Activated T-cell treated with anti-CD3 and anti-CD28 coated beads, Interleukin-2, amount 50 U/mL, for 72 hours (primary cell): Measurements from ENCODE around the gene MGAT5. TPM values are rescaled to one million over a fixed set of nuclear protein-coding genes. Genes with fewer than 3 reads are reported as not detected.

Experiments
- ATAC-seq, 2 donors: fragments of 150-1000 bp; cut with Tn5 transposase; replicated peaks in 1 of 2; 2 replicates each; pipeline ENCODE4 v1.10.0; 2021; ENCODE audit warnings: moderate library complexity in 2 of 2, mild to moderate bottlenecking in 1 of 2
- DNase-seq, 2 donors: peaks; one replicate each; pipeline ENCODE4 v3.0.0; 2021 to 2022; ENCODE audit warnings: mixed read lengths in 1 of 2
- H3K27ac Mint-ChIP-seq: one replicate; pipeline ENCODE4 v1.8.0; 2022; ENCODE audit warnings: mild to moderate bottlenecking, moderate library complexity, mixed read lengths
- H3K27me3 Mint-ChIP-seq: one replicate; pipeline ENCODE4 v1.8.0; 2022; ENCODE audit warnings: low read depth, mixed read lengths
- H3K36me3 Mint-ChIP-seq, 2 donors: one replicate each; pipeline ENCODE4 v1.8.0; 2022; ENCODE audit warnings: mixed read lengths in 2 of 2, mild to moderate bottlenecking in 1 of 2; ENCODE audit not compliant: insufficient read depth in 2 of 2
- H3K4me1 Mint-ChIP-seq: one replicate; pipeline ENCODE4 v1.8.0; 2022; ENCODE audit warnings: low read depth, mixed read lengths
- H3K4me3 Mint-ChIP-seq, 2 donors: one replicate each; pipeline ENCODE4 v1.8.0; 2022; ENCODE audit warnings: mild to moderate bottlenecking in 2 of 2, mixed read lengths in 2 of 2, moderate library complexity in 2 of 2
- H3K9me3 Mint-ChIP-seq, 2 donors: one replicate each; pipeline ENCODE4 v1.8.0; 2022; ENCODE audit warnings: mixed read lengths in 2 of 2
- total RNA-seq, 2 donors: library from RNA; stranded (reverse); gene quantifications; one replicate each; pipeline ENCODE4 v1.2.3, GENCODE V29; 2022

MGAT5 gene
- total RNA-seq, 2 donors from 2014 or later, result 10.9 to 16.2 TPM

- Mint-ChIP-seq H3K27ac (no peak overlapping the region), H3K4me3 (no peak overlapping the region), H3K36me3 (no peaks in the 10 kb centered on the region), H3K9me3 (peaks cover 0 to 2% of the 10 kb centered on the region in 2 donors), H3K27me3 (peaks cover 11% of the 10 kb centered on the region), H3K4me1 (no peaks in the 10 kb centered on the region)
- ATAC-seq (no peak), DNase-seq (no peak)
Measured at GRCh38 chr2:134501476-134502091, 247.7 kb downstream of the MGAT5 start.

DNA sequence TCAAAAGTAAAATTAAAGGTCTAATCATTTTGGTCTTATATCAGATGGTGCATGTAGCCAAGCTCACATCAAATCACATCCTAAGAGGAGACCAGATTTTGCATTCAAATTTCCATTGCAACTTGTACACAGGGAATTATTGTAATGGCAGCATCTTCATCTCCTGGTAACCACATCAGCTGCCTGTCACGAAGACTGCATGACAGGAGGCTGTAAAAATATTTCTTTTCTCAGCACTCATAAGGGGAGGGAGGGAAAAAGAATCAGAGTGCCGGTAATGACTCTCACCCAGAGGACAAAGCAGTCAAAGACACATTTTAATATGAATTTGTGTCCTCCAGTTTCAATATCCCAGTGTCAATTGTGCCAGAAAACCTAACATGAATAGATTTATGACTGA lies 248.2 kb downstream of the MGAT5 start:
- Mint-ChIP-seq H3K36me3 (no peaks in the 10 kb centered on the region), H3K4me3 (no peak overlapping the region), H3K27me3 (peaks cover 11% of the 10 kb centered on the region), H3K27ac (no peak overlapping the region), H3K9me3 (peaks cover 0 to 2% of the 10 kb centered on the region in 2 donors), H3K4me1 (no peaks in the 10 kb centered on the region)
- DNase-seq (no peak), ATAC-seq (no peak)
